Coronary artery (tissue), 2 donors: Measurements from ENCODE around the gene DOK1.

Experiments used
- DNase-seq: peaks from one replicate; pipeline ENCODE4 v3.0.0-alpha.2; 2017; ENCODE audit warnings: low spot score
- H3K27ac ChIP-seq, 2 donors: fragments of 200-600 bp; sonication (generic); one replicate each; pipeline ENCODE4 v1.5.1; 2016 to 2019
- H3K4me3 ChIP-seq: fragments of 200-600 bp; sonication (generic); 2 replicates; pipeline ENCODE4 v1.5.1; 2016; ENCODE audit warnings: mild to moderate bottlenecking, moderate library complexity
- CTCF ChIP-seq: fragments of 200-600 bp; sonication (generic); IDR thresholded peaks from one replicate; pipeline ENCODE4 v1.5.1; 2019; ENCODE audit warnings: antibody characterized with exemption

The DOK1 gene

GRCh38 chr2:74553892-74554819 is at the start of gene DOK1, which contains the start of gene LOXL3:
Gene DOK1, plus strand, starts transcription at chr2:74554720. Its CDS starts 35 bp downstream, at chr2:74554755.
Gene LOXL3, minus strand, starts transcription at chr2:74553942. Its CDS starts 1,308 bp downstream, at chr2:74552634.
- H3K27ac ChIP-seq = peak within 1 kb of the TSS; percentile 82 to 99
- no peak for TF ChIP-seq CTCF
- peak; percentile 91 for DNase-seq

GRCh38 chr2:74505448-74506246 is 48.9 kb upstream of the DOK1 start:
- DNase-seq = no peak
- H3K4me3 ChIP-seq = peak overlapping the region; percentile 22
- no peak for TF ChIP-seq CTCF
- no peak overlapping the region for H3K27ac ChIP-seq

More at GRCh38 chr2:74553892-74554819, at the start of gene DOK1, which contains the start of gene LOXL3:
- peak within 1 kb of the TSS; percentile 98 for H3K4me3 ChIP-seq

- Histone ChIP-seq H3K4me3 (peak within 1 kb of the TSS; percentile 83), H3K27ac (peak within 1 kb of the TSS; percentile 97)
- TF ChIP-seq CTCF = no peak
- DNase-seq = peak; percentile 98
Observed at GRCh38 chr2:74507145-74507925, 47.2 kb upstream of the DOK1 start, which contains the start of gene PCGF1. Gene PCGF1, minus strand, starts transcription at chr2:74507695. Its CDS starts 27 bp downstream, at chr2:74507668.

- Histone ChIP-seq H3K4me3 (peak overlapping the region; percentile 83), H3K27ac (peak overlapping the region; percentile 97)
- DNase-seq = no peak
- TF ChIP-seq CTCF = no peak
Observed at GRCh38 chr2:74507926-74508520, 46.5 kb upstream of the DOK1 start.

- H3K4me3 ChIP-seq = no peak overlapping the region
- TF ChIP-seq CTCF = no peak
- no peak overlapping the region for H3K27ac ChIP-seq
- DNase-seq = no peak
Observed at GRCh38 chr2:74510272-74510671, 44.2 kb upstream of the DOK1 start.
